ENCODE results near the gene B4GALT1.

Gene B4GALT1

DNA sequence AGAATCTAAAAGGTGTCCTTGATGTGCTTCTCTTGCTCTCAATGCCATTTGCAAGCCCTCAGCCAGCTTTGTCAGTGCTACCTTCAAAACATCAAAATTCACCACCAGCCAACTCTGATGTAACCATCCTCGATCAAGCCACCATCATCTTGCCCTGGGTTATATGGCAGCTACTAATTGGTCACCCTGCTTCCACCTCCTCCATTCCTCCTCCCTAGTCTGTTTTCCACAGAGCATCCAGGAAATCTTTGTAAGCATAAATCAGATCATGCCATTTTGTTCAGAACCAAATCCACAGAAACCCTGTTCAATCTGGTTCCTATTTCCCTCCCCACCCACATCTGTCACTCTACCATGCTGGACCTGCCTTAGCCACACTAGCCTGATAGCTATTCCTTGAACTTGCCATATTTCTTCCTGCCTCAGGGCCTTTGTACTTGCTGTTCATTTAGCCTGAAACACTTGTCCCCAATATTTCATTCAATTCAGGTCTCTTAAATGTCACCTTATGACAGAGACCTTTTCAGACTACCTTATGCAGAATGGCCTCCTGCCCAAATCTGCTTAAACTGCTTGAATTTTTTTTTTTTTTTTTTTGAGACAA, 1.9 kb upstream of the B4GALT1 start:
- TF ChIP-seq, protein P1, sequence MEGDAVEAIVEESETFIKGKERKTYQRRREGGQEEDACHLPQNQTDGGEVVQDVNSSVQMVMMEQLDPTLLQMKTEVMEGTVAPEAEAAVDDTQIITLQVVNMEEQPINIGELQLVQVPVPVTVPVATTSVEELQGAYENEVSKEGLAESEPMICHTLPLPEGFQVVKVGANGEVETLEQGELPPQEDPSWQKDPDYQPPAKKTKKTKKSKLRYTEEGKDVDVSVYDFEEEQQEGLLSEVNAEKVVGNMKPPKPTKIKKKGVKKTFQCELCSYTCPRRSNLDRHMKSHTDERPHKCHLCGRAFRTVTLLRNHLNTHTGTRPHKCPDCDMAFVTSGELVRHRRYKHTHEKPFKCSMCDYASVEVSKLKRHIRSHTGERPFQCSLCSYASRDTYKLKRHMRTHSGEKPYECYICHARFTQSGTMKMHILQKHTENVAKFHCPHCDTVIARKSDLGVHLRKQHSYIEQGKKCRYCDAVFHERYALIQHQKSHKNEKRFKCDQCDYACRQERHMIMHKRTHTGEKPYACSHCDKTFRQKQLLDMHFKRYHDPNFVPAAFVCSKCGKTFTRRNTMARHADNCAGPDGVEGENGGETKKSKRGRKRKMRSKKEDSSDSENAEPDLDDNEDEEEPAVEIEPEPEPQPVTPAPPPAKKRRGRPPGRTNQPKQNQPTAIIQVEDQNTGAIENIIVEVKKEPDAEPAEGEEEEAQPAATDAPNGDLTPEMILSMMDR (IDR thresholded peaks at IDR 0.05) = no peak

DNA sequence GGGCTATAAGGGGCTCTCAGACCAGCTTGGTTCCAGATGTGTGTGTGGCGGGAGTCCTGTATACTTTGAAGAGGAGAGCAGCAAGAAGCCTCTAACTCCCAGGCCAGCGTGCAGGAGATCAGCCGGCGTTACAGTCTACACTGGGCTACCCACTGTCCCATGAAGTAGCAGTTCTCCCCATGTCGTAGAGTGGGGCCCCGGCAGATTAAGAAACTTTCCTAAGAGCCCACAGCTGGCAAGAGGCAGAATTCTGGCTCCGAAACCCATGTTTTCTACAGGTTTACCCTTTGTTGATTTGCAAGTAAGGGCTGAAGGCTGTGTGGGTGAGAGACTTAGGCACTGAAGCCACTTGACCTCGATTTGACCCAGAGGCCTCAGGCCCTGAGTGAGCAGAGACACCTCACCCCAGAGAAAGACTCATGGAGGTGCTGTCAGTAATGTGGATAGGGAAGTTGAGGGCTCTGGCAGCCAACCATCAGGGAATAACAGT, 881 bp upstream of the B4GALT1 start:
- TF ChIP-seq, protein P1 (IDR thresholded peaks at IDR 0.05) = no peak

DNA sequence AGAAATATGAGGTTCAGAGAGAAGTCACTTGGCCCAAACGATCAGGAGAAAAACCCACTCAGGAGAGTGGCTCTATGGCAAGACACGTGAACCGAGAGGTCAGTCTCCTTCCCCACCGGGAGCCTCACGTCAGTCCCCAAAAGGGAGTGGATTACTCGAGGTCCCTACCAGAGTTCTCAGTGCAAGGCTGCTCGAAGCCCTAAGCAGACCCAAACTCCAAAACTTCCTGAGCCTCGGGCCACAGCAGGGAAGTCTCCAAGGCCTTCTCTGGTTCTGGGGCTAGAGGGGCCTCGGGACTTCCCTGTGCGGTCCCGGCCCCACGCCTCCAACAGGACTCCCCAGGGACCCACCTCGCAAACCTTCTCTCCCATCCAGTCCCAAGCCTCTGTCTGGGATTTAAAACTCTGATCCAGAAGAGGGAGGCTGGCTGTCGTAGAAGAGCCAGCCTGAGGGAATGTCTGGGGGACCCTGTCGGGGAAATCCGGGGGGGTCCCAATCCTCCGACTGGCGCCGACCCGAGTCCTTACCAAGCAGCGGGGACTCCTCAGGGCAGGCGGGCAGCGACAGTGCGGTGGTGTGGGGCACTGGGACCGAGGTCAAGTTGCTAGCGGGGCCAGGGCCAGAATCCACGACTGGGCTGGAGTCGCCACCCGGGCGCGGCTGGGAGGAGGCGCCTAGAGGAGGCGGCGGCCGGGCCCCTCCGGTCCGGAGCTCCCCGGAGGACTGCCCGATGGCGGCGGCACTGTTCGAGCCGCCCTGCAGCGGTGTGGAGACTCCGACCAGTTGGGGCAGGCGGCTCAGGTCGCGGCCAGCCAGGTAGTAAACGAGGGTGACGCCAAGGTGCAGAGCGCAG, 679 bp downstream of the B4GALT1 start:
- TF ChIP-seq, protein P1 (IDR thresholded peaks at IDR 0.05) = no peak

DNA sequence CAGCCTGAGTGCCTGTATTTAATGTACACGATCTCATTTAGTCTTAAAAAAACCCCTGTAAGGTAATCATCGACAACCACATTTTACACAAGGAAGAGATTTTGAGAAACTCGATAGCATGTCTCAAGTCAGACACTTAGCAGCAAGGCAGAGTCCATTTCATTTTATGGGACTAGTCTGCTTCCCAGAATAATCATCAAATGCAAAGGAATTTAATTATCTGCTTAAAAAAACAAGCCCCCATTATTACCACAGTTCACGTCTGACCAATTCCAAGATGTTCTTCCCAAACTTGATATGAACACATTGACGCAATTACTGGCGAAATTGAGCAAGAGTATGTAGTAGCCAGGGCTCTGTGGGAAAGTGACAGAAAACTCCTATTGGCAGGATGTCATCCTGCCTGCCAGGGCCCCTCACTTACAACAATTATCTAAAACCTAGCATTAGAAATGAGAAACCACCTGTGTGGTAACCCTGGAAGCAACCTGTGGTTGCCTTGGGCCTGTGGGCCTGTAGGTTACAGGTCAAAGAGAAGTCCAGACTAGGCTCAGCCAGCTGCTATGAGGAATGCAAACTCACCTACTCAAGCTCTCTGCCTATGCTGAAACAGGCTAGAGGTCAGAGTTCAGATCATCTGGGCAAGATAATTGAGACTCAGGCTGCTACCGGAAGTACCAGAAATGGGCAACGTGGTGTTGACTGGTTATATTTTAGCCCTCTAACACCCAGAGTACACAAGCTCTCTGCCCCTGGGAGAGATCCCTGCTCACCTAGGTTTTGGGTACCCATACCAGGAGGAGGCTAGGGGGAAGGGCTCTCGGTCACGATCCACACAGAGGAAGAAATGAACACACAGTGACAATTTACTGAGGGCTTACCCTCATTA, 1.6 kb downstream of the B4GALT1 start:
- TF ChIP-seq, protein P1 (IDR thresholded peaks at IDR 0.05) = no peak

DNA sequence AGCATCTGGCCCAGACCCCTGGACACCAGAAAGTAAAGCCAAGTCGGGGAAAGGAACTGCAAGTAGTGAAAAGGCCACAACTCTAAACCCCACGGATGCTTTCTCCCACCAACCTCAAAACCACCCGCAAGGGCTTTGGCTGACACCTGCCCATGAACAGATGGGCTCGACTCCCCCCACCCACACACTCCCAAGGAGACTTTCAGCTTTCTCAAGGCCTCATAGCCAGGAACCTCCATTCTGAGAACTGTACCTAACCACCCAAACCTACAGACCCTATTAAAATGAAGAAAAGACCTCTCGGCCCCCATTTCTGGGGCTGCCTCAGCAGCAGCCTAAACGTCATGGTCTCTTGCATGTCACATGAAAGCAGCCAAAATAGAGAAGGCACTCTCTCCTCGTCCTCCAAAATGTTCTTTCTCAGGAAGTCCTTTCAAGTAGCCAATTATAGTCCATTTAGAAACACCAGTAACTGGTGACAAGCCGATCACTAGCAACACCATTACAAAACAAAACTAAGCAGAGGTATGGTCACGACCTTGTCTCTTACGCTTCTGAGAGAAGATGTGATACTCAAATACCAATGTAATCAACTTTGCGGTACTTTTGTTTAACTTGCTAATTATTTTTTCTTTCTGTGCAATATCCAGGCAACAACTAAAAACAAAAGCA, 2.9 kb downstream of the B4GALT1 start:
- TF ChIP-seq, protein P1 (IDR thresholded peaks at IDR 0.05) = no peak

DNA sequence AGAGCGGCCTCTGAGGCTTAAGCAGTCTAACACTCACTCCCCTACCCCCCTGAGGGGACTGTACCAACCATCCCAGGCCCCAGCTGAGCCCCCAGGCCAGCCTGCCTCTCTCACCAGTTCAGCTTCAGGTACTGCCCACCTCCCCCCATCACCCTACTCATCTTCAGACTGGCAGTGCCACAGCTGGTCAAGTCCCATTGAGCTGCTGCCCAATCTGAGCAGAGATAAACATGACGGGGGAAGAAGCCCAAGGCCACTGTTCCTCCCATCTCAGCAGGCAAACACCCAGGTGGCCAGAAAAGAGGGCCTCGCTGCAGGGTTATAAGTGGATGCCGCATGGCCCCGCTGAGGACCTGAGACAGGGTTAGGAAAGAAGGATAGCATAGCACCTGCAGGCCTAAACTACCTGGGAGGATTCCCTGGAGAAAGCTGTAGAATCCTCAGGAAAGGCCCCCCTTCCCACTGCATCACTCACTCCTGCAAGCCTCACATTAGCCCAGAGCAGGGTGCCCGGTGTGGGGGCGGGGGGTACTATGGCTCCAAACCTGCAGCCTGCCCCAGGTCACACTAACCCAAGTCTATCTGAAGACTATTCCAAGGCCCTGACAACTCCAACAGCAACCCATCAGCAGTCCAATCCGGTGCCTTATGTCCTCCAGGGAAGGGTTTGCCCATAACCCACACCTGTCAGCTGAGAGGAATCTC, 3.6 kb downstream of the B4GALT1 start:
- TF ChIP-seq, protein P1 (IDR thresholded peaks at IDR 0.05) = no peak
